Measurements from ENCODE around the gene CD93.

Gene CD93

DNA sequence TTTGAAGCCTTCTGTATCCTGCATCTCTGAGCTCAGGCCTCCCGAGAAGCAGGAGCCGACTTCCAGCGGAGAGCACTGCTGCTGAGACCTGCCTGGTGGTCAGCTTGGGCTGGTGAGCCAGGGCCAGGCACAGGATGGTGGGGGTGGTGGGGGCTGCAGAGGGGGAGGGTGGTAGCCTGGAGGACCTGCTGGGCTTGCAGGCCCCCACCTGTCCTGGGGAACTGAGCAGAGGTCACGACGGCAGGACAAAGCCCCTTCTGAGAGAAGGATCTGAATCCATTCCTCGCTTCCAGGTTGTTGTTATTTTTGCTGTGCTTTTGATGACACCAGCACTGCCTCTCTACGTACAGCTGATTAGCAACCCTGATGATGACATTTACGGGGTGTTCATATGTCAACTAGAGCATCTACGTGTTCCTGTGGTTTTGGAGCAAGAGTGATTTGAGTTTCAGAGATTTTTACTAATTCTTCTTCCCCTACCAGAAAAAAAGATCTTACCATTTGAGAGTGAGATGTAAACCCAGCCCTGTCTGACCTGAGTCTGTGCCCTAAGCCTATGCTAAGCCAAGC, 35.7 kb upstream of the CD93 start:
- no peak for DNase-seq
- in situ Hi-C loops (cut with HindIII; ENCODE audit: low pct_ligation_motif_present, low pct_unique_long_range_greater_than_20kb, low sequenced_read_pairs), result no loop called here

DNA sequence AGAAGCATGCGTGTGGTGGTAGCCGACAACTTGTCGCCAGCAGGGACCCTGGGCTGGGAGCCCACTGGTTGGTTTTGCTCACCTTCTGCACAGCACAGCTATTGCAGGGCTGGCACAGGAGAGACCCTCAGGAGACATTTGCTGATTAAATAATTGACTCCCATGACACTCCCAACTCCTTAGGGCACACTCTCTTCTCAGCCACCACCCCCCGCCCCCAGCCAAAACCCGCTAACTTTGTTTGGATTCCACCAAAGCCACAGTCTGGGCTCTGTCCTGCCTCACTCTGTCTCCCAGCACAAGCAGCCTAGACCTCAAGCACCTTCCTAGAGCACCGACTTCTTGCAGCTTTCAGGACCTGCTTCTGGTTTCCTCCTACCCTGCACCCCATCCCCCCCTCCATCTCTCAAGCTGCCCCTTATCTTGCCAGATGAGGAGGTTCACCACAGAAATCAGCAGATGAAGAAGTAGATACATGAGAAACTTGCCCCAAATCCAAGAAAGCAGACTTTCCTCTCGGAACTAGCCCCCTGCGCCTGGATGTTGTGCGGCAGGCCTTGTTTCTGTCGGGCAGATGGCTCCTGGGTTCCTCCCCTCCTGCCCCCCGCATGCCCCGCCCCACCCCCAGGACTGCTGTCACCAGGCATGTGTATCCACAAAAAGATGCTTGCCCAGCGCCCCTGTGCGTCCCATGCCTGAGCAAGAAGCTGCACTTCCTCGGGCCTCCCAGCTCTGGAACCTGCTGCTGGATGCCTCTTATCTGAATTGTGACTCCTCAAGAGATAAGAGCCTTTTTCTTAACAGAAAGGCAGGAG, 35.0 kb upstream of the CD93 start:
- in situ Hi-C loops (cut with HindIII; ENCODE audit: low pct_ligation_motif_present, low pct_unique_long_range_greater_than_20kb, low sequenced_read_pairs), result no loop called here
- no peak for DNase-seq

DNA sequence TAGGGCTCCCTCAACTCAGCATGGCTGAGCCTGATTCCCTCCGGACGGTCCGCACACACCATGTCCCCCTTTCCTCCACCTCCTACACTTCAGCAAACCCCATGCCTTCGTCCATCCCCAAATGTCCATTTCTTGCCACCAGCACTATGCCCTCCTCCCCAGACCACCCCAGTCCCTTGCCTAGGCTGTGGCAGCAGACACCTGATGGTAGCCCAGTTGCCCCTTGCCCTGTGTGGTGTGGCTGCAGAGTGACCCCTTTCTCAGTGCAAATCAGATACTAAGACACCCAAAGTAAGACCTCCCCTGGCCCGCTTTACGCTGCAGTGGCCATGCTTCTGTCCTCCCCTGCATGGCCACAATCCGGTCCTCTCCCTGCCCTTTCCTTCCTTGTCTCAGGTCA, 34.1 kb upstream of the CD93 start:
- no peak for DNase-seq
- in situ Hi-C loops (cut with HindIII; ENCODE audit: low pct_ligation_motif_present, low pct_unique_long_range_greater_than_20kb, low sequenced_read_pairs), result no loop called here

DNA sequence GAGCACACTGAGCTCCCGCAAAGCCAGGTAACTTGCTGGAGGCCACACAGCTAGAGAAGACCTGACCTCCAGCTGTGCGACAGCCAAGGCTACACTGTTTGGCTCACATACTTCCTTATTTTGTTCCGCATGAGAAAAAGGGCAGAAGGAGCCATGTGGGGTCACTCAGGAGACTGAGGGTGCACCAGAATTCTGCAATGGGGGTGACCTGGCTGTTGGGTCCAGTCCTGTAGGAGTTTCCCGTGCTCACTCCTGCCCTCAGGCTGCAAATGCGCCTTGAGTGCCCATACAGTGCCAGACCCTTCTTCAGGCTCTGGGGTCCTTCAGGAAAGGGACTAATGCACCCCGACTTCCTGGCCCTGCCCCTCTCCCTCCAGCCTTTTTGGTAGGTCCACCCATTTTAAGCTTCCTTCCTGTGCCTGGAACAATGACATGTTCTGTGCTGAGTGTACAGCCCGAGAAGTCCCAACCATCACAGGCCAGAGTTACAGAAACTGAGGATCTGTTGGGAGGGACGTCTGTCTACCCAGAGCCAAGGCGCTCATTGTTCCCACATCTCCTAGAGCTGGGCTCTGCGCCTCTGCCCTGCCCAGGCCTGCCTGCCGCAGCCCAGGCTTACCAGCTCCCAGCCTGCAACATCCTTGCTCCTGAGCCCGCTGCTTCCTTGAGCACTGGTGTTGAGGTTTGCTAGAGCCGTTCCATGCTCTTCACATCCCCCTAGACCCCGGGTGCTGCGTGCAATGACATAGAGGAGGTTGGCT, 33.5 kb upstream of the CD93 start:
- in situ Hi-C loops (cut with HindIII; ENCODE audit: low pct_ligation_motif_present, low pct_unique_long_range_greater_than_20kb, low sequenced_read_pairs), result no loop called here
- no peak for DNase-seq

DNA sequence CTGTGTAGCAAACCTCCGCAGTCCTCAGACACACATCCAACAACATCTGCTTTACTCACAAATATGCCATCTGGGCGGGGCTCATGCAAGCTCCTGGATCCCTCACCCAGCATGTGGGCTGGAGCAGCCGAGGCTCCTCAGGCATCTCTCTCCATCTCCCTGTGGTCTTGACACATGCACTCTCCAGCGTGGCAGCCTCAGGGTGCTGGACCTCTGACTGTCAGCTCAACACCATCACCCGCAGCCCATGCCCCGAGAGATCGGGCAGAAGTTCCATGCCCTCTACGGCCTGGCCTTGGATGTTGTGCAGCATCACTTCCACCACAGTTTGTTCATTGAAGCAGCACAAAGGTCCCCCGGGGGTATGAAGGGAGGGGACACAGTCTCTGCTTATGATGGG, 32.6 kb upstream of the CD93 start:
- DNase-seq, result no peak
- in situ Hi-C loops (cut with HindIII; ENCODE audit: low pct_ligation_motif_present, low pct_unique_long_range_greater_than_20kb, low sequenced_read_pairs), result no loop called here

DNA sequence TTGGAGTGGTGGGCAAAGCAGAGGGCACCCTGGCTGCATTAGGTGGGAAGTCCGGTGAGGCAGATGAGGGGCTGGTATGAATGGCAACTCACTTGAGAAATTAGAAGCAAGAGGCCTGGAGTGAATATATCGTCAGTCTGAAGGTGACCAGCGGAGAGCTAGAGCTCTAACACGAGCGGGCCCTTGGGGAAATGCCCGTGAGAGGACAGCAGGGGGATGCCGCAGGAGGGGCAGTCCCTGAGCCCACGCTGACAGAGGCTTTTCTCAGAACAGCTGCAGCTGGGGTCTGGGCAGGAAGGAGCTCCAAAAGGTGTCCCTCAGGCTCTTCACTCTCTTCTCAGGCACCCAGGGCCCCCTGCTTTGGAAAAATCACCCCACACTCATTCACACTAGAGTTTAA, 32.0 kb upstream of the CD93 start:
- no peak for DNase-seq
- in situ Hi-C loops (cut with HindIII; ENCODE audit: low pct_ligation_motif_present, low pct_unique_long_range_greater_than_20kb, low sequenced_read_pairs), result no loop called here

DNA sequence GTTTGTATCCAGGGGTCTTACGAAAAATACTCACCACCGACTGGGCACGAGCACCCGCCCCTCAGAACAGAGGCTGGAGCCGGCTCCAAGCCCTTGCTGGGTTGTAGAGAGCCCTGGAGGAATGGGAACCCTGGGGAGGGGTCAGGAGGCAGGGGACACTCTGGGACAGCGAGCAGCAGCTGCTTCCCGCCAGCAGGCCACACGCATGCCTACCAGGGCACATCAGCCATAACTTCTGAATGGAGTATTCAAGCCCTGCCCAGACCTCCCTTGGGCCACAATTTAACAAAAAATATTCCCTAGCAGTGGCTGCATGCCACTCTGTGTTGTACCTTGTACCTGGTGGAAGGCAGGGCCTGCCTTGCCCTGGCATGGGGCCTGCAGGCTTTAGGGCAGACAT, 31.6 kb upstream of the CD93 start:
- in situ Hi-C loops (cut with HindIII; ENCODE audit: low pct_ligation_motif_present, low pct_unique_long_range_greater_than_20kb, low sequenced_read_pairs), result no loop called here
- no peak for DNase-seq

DNA sequence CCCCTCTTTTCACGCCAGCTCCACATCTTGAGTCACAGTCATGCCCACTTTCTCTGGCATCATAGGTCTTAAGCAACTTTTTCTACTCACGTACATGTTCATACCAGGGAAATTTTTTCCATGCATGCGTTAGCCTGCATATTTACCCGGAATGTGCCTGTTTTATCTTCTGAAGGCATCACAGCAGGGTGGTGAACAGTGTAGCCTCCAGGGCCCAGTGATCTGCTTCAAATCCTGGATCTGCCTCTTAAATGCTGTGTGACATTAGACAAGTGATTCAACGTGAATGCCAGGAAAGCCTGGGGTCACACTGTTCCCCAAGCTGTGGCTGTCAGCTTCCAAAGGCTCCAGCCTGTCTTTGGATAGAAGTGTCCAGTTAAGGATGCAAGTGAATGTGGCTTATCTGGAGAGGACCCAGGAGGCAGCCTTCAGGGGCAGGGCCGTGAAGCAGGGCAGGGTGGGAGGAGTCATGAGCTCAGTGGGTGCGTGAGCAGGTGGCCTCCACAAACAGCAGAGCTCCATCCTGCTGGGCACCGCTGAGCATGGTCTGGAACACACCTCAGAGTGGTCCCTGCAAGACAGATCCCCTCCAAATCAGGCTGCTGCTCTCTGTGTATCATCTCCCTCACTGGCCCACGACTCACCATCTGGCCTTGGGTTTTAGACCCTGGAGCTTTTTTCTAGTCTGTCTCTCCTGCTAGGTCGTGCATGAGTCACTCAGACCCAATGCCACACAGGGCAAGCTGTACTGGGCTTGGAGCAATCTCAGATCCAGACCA, 30.4 kb upstream of the CD93 start:
- no peak for DNase-seq
- in situ Hi-C loops (cut with HindIII; ENCODE audit: low pct_ligation_motif_present, low pct_unique_long_range_greater_than_20kb, low sequenced_read_pairs), result no loop called here

DNA sequence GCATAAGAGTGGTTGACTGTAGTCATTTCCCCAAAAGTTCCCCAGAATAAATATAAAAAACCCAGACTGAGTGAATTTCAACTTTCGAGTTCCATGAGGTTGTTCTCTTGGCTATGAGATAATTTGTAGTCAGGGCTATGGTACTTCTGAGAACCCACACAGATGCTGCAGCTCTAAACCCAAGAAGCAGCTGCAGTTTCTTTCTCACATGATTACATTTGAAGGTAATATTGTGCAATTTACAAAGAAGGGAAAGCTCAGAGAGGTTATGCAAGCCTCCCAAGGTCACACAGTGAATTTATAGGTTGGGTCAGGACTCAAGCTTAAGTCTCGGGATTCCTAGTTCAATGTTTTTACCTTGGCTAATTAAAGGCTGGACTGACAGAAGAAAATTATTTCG, 29.7 kb upstream of the CD93 start:
- in situ Hi-C loops (cut with HindIII; ENCODE audit: low pct_ligation_motif_present, low pct_unique_long_range_greater_than_20kb, low sequenced_read_pairs), result no loop called here
- DNase-seq, result no peak

DNA sequence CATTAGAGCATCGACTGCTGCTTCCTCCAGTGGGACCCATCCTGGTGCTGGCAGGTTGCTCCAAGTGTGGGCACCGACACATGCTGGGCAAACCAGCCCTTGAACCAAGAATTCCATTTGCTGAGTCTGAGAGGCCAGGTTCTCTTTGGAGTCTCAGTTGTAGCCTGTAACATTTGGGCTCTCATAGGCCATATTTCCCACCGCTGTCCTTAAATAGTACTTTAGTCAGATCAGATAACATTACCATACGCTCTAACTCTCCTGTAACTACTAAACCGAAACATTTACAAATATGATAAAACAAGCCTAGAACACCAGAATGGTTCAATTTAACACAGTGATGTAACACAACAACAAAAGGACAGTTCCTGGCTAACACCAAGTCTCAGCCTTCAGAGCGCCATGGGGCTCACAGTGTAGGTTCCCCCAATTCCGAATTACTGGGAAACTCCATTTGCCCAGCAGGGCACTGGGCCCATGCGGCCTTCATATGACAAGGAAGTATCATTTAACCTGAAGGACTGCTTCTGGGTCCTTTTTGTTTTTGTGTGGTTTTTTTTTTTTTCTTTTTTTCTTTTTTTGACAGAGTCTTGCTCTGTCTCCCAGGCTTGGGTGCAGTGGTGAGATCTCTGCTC, 28.4 kb upstream of the CD93 start:
- in situ Hi-C loops (cut with HindIII; ENCODE audit: low pct_ligation_motif_present, low pct_unique_long_range_greater_than_20kb, low sequenced_read_pairs), result no loop called here
- no peak for DNase-seq

DNA sequence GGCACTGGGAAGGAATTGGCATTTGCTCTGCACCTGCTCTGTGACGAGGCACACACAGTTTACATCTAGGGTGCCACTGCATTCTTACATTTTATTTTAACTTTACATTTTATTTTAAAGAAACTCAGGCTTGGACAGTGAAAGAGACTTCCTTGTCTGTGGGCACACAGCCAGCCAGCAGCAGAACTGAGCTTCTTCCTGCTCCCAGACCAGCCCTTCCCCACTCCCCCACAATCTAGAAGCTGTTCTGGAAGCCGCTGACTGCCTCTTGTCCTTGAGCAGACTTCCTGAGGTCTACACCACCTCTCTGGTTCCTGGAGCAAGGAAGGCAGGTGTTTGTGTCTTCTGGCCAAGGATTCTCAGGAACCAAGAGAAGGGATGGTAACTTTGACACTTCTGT, 27.9 kb upstream of the CD93 start:
- in situ Hi-C loops (cut with HindIII; ENCODE audit: low pct_ligation_motif_present, low pct_unique_long_range_greater_than_20kb, low sequenced_read_pairs), result no loop called here

DNA sequence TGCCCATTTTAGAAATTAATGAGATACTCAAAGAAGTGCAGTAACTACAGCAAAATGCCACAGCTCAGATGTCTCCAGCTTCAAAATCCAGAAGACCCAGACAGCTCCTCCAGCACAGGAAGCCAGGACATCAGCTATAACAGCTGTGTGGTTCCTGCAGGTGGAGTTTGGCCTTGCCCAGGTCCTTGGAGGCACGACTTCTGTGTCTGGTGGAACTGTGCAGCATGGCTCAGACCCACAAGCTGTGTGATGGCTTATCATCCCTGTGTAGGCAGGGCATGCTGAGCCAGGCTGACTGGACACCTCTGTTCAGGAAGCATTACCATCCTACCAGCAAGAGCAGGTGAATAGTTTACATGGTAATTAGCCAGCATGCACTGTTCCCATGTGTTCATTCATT, 26.5 kb upstream of the CD93 start:
- no peak for DNase-seq
- in situ Hi-C loops (cut with HindIII; ENCODE audit: low pct_ligation_motif_present, low pct_unique_long_range_greater_than_20kb, low sequenced_read_pairs), result no loop called here

More for the DNA sequence above, 27.9 kb upstream of the CD93 start:
- DNase-seq, result no peak

DNA sequence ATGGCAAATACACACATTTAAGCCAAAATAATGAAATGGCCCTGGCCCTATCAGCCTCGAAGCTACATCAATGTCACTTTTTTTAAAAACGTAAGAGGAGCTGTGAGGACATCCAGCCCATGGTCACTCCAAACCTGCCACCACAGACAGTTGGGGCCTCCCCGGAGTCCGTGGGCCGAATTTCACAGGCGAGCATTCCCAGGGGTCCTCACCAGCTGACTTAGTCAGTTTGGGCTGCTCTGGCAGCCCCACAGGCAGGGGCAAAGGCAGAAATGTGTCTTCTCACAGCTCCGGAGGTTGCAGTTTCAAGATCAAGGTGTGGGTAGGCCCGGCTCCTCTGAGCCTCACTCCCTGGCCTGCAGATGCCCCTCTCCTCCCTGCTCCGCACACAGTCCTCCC, 25.8 kb upstream of the CD93 start:
- no peak for DNase-seq
- in situ Hi-C loops (cut with HindIII; ENCODE audit: low pct_ligation_motif_present, low pct_unique_long_range_greater_than_20kb, low sequenced_read_pairs), result no loop called here

DNA sequence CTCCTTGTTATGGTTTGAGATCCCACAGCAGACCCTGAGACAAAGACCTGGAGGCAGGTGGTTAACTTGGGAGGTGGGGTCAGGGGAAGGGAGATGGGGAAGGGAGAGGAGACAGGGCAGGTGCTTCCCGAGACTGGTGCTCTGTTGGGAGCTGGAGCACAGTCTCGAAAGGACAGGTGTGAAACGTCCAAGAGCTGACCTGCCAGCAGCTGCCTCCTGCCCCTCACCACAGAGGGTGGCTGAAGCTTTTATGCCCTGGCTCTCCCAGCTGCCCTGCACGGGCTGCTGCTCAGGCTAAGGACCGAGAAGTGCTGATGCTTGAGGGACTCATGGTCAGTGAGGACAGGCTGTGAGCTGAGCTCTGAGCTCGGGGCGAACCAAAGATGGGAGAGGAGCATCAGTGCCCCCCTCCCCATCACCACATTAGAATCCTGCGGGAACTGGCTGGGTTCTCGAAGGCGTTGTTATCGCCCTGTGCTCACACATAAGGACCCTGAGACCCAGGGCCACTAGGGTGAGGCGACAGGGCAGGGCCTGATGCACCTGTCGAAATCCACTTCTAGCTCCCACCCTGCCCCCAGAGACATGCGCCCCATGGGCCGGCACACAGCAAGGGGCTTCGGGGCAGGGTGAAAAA, 25.3 kb upstream of the CD93 start:
- DNase-seq, result no peak

DNA sequence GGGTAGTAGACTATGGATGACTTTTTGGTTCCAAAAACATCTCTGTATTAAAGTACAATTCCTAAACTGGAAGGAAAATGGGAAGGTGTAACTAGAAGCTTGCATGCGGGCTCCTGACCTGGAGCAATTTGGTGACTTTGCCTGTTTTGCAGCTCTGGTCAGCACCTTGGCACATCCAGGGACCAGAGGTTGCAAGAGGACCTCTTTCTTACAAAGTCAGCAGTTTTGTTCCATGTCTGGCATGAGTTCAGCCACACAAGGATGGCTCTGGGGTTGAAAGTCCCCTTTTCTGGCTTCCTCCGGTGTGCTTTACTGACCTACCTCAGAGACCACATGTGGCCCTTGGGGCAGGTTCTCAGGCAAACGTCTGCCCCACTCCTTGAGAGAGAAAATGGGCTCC, 22.7 kb upstream of the CD93 start:
- in situ Hi-C loops (cut with HindIII; ENCODE audit: low pct_ligation_motif_present, low pct_unique_long_range_greater_than_20kb, low sequenced_read_pairs), result no loop called here

More for the DNA sequence above, 25.3 kb upstream of the CD93 start:
- in situ Hi-C loops (cut with HindIII; ENCODE audit: low pct_ligation_motif_present, low pct_unique_long_range_greater_than_20kb, low sequenced_read_pairs), result no loop called here

DNA sequence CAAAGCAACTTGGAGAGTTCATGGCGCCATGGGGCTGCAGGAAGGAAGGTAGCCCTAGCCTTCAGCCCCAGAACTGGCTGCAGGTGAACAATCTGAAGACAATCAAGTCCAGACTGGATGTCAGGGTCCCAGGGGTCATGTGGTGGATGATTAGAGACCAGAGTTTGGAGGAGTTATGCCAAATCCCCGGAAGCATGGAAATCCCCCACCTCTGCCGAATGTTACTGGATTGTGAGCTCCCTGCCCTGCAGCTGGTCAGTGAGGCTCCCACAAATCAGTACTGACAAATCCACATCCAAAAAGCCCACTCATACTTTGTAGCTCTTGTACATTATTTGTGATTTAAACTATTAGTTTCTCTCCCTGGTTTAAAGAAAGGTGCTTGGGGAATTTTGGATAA, 21.3 kb upstream of the CD93 start:
- in situ Hi-C loops (cut with HindIII; ENCODE audit: low pct_ligation_motif_present, low pct_unique_long_range_greater_than_20kb, low sequenced_read_pairs), result no loop called here
- DNase-seq, result no peak

More for the DNA sequence above, 22.7 kb upstream of the CD93 start:
- no peak for DNase-seq

DNA sequence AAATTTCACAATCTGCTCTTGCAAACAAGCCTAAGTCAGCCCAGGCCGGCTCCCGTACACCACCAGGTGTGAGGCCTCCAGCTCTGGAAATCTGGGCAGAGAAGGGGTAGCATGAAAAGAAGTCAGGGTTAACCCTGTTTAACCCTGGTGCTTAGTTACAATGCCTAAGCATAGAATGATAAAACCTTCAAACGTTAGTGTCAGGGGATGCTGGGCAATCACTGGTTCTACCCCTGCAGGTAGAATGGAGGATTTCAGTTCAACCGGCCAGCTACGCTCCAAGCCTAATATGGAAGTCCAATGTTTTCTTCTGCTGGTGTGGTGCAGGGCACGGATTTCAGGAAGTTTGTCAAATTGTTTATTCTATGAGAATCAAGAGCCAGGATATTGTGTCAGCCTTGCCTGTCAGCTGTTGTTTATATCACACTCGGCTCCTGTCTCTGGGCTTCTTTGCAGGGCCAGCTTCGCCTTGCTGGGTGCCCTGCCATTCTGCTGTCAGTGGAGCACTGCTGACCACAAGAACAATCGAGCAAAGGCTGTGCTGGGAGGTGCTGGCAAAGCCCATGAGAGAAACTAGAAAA, 20.2 kb upstream of the CD93 start:
- in situ Hi-C loops (cut with HindIII; ENCODE audit: low pct_ligation_motif_present, low pct_unique_long_range_greater_than_20kb, low sequenced_read_pairs), result no loop called here
- no peak for DNase-seq

DNA sequence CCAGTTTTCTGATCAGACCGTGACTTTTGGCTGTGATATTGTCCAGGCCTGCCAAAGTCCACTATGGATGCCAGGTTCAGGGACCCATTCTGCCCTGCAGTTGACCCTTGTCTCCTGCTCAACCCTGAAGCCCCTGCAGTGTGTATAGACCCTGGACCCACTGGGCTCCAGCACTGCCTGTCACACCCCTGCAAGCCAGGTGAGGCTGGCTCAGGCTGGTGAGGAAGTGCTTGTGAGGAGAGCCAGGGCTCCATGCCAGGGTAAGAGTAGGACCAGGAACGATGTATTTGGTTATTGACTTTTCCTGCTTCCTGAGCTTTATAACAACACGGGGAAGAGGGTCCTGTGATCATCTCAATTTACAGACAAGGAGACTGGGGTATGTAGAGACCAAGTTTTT, 19.1 kb upstream of the CD93 start:
- no peak for DNase-seq
- in situ Hi-C loops (cut with HindIII; ENCODE audit: low pct_ligation_motif_present, low pct_unique_long_range_greater_than_20kb, low sequenced_read_pairs), result no loop called here
